ENCODE measurements around the gene CHMP2A.

GRCh38 chr19:58581227-58582141 lies 26.6 kb upstream of the CHMP2A start:
- TF ChIP-seq, protein P1, sequence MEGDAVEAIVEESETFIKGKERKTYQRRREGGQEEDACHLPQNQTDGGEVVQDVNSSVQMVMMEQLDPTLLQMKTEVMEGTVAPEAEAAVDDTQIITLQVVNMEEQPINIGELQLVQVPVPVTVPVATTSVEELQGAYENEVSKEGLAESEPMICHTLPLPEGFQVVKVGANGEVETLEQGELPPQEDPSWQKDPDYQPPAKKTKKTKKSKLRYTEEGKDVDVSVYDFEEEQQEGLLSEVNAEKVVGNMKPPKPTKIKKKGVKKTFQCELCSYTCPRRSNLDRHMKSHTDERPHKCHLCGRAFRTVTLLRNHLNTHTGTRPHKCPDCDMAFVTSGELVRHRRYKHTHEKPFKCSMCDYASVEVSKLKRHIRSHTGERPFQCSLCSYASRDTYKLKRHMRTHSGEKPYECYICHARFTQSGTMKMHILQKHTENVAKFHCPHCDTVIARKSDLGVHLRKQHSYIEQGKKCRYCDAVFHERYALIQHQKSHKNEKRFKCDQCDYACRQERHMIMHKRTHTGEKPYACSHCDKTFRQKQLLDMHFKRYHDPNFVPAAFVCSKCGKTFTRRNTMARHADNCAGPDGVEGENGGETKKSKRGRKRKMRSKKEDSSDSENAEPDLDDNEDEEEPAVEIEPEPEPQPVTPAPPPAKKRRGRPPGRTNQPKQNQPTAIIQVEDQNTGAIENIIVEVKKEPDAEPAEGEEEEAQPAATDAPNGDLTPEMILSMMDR (conservative IDR thresholded peaks at IDR 0.05; ENCODE audit: low read depth in 2 of 2): peak; percentile 99 to 100
- TF ChIP-seq, protein P2, sequence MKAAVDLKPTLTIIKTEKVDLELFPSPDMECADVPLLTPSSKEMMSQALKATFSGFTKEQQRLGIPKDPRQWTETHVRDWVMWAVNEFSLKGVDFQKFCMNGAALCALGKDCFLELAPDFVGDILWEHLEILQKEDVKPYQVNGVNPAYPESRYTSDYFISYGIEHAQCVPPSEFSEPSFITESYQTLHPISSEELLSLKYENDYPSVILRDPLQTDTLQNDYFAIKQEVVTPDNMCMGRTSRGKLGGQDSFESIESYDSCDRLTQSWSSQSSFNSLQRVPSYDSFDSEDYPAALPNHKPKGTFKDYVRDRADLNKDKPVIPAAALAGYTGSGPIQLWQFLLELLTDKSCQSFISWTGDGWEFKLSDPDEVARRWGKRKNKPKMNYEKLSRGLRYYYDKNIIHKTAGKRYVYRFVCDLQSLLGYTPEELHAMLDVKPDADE (IDR thresholded peaks at IDR 0.05): no peak
- TF ChIP-seq, protein P3, sequence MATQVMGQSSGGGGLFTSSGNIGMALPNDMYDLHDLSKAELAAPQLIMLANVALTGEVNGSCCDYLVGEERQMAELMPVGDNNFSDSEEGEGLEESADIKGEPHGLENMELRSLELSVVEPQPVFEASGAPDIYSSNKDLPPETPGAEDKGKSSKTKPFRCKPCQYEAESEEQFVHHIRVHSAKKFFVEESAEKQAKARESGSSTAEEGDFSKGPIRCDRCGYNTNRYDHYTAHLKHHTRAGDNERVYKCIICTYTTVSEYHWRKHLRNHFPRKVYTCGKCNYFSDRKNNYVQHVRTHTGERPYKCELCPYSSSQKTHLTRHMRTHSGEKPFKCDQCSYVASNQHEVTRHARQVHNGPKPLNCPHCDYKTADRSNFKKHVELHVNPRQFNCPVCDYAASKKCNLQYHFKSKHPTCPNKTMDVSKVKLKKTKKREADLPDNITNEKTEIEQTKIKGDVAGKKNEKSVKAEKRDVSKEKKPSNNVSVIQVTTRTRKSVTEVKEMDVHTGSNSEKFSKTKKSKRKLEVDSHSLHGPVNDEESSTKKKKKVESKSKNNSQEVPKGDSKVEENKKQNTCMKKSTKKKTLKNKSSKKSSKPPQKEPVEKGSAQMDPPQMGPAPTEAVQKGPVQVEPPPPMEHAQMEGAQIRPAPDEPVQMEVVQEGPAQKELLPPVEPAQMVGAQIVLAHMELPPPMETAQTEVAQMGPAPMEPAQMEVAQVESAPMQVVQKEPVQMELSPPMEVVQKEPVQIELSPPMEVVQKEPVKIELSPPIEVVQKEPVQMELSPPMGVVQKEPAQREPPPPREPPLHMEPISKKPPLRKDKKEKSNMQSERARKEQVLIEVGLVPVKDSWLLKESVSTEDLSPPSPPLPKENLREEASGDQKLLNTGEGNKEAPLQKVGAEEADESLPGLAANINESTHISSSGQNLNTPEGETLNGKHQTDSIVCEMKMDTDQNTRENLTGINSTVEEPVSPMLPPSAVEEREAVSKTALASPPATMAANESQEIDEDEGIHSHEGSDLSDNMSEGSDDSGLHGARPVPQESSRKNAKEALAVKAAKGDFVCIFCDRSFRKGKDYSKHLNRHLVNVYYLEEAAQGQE (IDR thresholded peaks at IDR 0.05; ENCODE audit: unreplicated experiment): no peak
- TF ChIP-seq NANOG (IDR thresholded peaks at IDR 0.05; ENCODE audit: borderline replicate concordance) (no peak), POLR2AphosphoS5 (IDR thresholded peaks at IDR 0.05; ENCODE audit: low read depth) (no peak), EZH2 (IDR thresholded peaks at IDR 0.05; ENCODE audit: low read depth, unreplicated experiment) (no peak), EZH2phosphoT487 (IDR thresholded peaks at IDR 0.05; ENCODE audit: unreplicated experiment) (no peak), STAT1 (IDR thresholded peaks at IDR 0.05; ENCODE audit: unreplicated experiment) (no peak), ZNF331 (CRISPR knock-in tag; IDR thresholded peaks at IDR 0.05; ENCODE audit: low read depth) (no peak), JUNB (IDR thresholded peaks at IDR 0.05; ENCODE audit: unreplicated experiment) (no peak), ZNF114 (CRISPR knock-in tag; IDR thresholded peaks at IDR 0.05) (no peak), CREB1 (CRISPR knock-in tag; IDR thresholded peaks at IDR 0.05; ENCODE audit: low read depth) (peak; percentile 57; the same call in 1 of the 2 replicates)

All from GM23338 (cell line).